Caco-2 (cell line): ENCODE measurements around the gene HLA-DOB. TPM values are rescaled to one million over a fixed set of nuclear protein-coding genes. Genes with fewer than 3 reads are reported as not detected.

ENCODE experiments used
- BruUV-seq: library from RNA; stranded (reverse); fragments of 400-500 nt; replicated peaks from 2 replicates; lab custom pipeline; 2021; lab: Mats Ljungman, UMichigan
- CTCF ChIA-PET: fragments of 300-600 bp; sonication (Branson Sonifier 250); formaldehyde crosslinking; loops from one replicate; lab custom pipeline; 2022; ENCODE audit warnings: antibody characterized with exemption; lab: Charles Lee
- POLR2A ChIA-PET: fragments of 300-600 bp; sonication (Branson Sonifier 250); formaldehyde crosslinking; loops from one replicate; lab custom pipeline; 2022; ENCODE audit warnings: antibody characterized with exemption; lab: Charles Lee
- DNase-seq, 2 experiments: peaks; one replicate each; pipeline versions ENCODE4 v3.0.0 to v3.0.0-alpha.2; 2020 to 2022
- H3K27me3 ChIP-seq: replicated peaks from 2 replicates; pipeline ENCODE4 v1.6.0; 2011; ENCODE audit warnings: low read length; ENCODE audit not compliant: control insufficient read depth, insufficient read depth
- H3K36me3 ChIP-seq: 2 replicates; pipeline ENCODE4 v1.5.1; 2011; ENCODE audit warnings: low read length; ENCODE audit not compliant: control insufficient read depth, insufficient read depth
- H3K4me1 ChIP-seq: fragments of 250-450 bp; sonication (Bioruptor Pico); 2 replicates; pipeline ENCODE4 v1.5.1; 2020; ENCODE audit warnings: mild to moderate bottlenecking
- H3K4me3 ChIP-seq: 2 replicates; pipeline ENCODE4 v1.5.1; 2011; ENCODE audit warnings: low read depth, mild to moderate bottlenecking, control low read depth, low read length
- H3K9me3 ChIP-seq: fragments of 250-450 bp; sonication (Bioruptor Pico); 2 replicates; pipeline ENCODE4 v1.5.1; 2020; ENCODE audit warnings: mild to moderate bottlenecking, moderate library complexity
- H3K27ac Mint-ChIP-seq: one replicate; pipeline ENCODE4 v1.8.0; 2022; ENCODE audit warnings: mixed read lengths; ENCODE audit not compliant: unreplicated experiment
- H3K27me3 Mint-ChIP-seq: one replicate; pipeline ENCODE4 v1.8.0; 2022; ENCODE audit warnings: mixed read lengths; ENCODE audit not compliant: insufficient read depth, unreplicated experiment
- H3K36me3 Mint-ChIP-seq: one replicate; pipeline ENCODE4 v1.8.0; 2022; ENCODE audit warnings: mild to moderate bottlenecking, mixed read lengths; ENCODE audit not compliant: insufficient read depth, unreplicated experiment
- H3K4me1 Mint-ChIP-seq: one replicate; pipeline ENCODE4 v1.8.0; 2022; ENCODE audit warnings: low read depth, mixed read lengths; ENCODE audit not compliant: unreplicated experiment
- H3K4me3 Mint-ChIP-seq: one replicate; pipeline ENCODE4 v1.8.0; 2022; ENCODE audit warnings: mild to moderate bottlenecking, moderate library complexity, mixed read lengths; ENCODE audit not compliant: unreplicated experiment
- H3K9me3 Mint-ChIP-seq: one replicate; pipeline ENCODE4 v1.8.0; 2022; ENCODE audit warnings: mixed read lengths; ENCODE audit not compliant: unreplicated experiment
- intact Hi-C: fragments of 100-400 bp; cut with micrococcal nuclease; formaldehyde crosslinking; loops from one replicate; pipeline ENCODE4 v1.10.0; 2022; ENCODE audit not compliant: unreplicated experiment
- total RNA-seq: library from RNA; stranded (reverse); gene quantifications from 2 replicates; pipeline ENCODE4 v1.2.3, GENCODE V29; 2022
- TF ChIP-seq, protein P1 (sequence below), 2 experiments: fragments of 200-600 bp in 1 of 2; IDR thresholded peaks; 1 replicate in 1 of 2; 2 replicates in 1 of 2; pipeline versions ENCODE4 v1.5.1 to v1.8.0; 2011 to 2022; ENCODE audit warnings: antibody characterized with exemption in 1 of 2, control low read depth in 1 of 2, inconsistent platforms in 1 of 2, low read depth in 1 of 2, low read length in 1 of 2, mild to moderate bottlenecking in 1 of 2, moderate library complexity in 1 of 2; ENCODE audit not compliant: insufficient read depth in 1 of 2, severe bottlenecking in 1 of 2, unreplicated experiment in 1 of 2

HLA-DOB gene
- total RNA-seq, 1 experiment from 2014 or later: 0.61 TPM

DNA sequence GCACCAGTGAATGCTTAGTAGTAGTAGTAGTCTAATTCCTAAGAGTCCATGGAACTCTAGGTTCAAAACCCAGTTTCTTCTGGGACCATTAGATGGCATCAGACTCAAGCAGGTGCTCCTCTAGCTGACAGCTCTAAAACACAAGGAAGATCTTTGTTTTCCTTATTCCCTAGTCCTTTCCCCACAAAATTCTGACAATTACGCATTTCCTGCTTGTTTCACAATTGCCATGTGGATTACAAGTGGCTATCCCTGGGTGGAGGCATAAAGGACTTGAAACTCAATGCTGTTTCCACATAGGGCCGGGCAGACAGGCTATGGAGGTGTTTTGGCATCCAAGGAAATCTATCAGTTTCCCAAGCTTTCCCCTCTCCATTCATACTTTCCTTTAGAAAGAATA lies 9.2 kb upstream of the HLA-DOB start:
- ChIA-PET POLR2A (no interaction called here), CTCF (interaction anchor here (0.6 to 1.6 kb wide), 7 partner anchors 12 to 122 kb away, joined by 3 to 40 read pairs (median 5); partner anchors contain the start of genes PSMB9, TAP1 and TAP2)
- H3K27ac Mint-ChIP-seq: no peak overlapping the region
- no TSS peak for BruUV-seq
- no peaks in the 10 kb centered on the region for H3K9me3 Mint-ChIP-seq
- peaks cover 3% of the 10 kb centered on the region for H3K27me3 Mint-ChIP-seq
- no peak overlapping the region for H3K4me3 Mint-ChIP-seq
- no peaks in the 10 kb centered on the region for H3K4me1 ChIP-seq
- H3K27me3 ChIP-seq: no peaks in the 10 kb centered on the region; the same call in 1 of the 2 replicates
- no peaks in the 10 kb centered on the region for H3K9me3 ChIP-seq
- H3K36me3 ChIP-seq: no peaks in the 10 kb centered on the region
- intact Hi-C loops: loop anchor here (1.0 kb wide), 1 partner anchor 42 kb away; no protein-coding TSS in a partner anchor
- peak in 1 of 2 experiments; percentile 19 for DNase-seq
- TF ChIP-seq, protein P1, sequence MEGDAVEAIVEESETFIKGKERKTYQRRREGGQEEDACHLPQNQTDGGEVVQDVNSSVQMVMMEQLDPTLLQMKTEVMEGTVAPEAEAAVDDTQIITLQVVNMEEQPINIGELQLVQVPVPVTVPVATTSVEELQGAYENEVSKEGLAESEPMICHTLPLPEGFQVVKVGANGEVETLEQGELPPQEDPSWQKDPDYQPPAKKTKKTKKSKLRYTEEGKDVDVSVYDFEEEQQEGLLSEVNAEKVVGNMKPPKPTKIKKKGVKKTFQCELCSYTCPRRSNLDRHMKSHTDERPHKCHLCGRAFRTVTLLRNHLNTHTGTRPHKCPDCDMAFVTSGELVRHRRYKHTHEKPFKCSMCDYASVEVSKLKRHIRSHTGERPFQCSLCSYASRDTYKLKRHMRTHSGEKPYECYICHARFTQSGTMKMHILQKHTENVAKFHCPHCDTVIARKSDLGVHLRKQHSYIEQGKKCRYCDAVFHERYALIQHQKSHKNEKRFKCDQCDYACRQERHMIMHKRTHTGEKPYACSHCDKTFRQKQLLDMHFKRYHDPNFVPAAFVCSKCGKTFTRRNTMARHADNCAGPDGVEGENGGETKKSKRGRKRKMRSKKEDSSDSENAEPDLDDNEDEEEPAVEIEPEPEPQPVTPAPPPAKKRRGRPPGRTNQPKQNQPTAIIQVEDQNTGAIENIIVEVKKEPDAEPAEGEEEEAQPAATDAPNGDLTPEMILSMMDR (IDR thresholded peaks at IDR 0.05; ENCODE audit: insufficient read depth in 1 of 2, low read depth in 1 of 2, low read length in 1 of 2, severe bottlenecking in 1 of 2, unreplicated experiment in 1 of 2): peak; percentile 46 to 59
- H3K4me3 ChIP-seq: no peak overlapping the region
- H3K36me3 Mint-ChIP-seq: no peaks in the 10 kb centered on the region
- H3K4me1 Mint-ChIP-seq: no peaks in the 10 kb centered on the region

DNA sequence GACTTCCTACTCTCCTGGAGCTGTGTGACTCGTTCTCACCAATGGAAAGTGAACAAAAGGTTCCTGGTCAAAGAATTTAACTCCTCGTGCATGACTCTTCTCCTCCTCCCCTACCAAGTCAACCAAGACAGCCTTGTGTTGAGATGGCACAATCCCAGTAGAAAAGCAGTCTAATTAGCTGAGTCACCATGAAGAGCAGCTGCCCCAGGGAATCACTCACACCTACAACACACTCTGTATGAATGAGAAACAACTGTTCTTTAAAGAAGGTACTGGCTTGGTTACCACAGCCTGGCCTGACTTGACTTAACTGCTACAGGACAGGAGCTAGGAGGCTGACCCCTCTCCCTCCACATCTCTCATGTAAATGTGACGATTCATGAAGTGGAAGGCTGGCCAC lies 2.9 kb upstream of the HLA-DOB start:
- intact Hi-C loops: no loop called here
- ChIA-PET POLR2A (no interaction called here), CTCF (no interaction called here)
- H3K27me3 Mint-ChIP-seq: peaks cover 8% of the 10 kb centered on the region
- H3K4me3 Mint-ChIP-seq: no peak overlapping the region
- Histone ChIP-seq H3K9me3 (no peaks in the 10 kb centered on the region), H3K4me1 (peaks cover 13% of the 10 kb centered on the region; the same call in 1 of the 2 replicates), H3K4me3 (no peak overlapping the region), H3K36me3 (no peaks in the 10 kb centered on the region), H3K27me3 (no peaks in the 10 kb centered on the region)
- no peak overlapping the region for H3K27ac Mint-ChIP-seq
- TF ChIP-seq, protein P1 (IDR thresholded peaks at IDR 0.05; ENCODE audit: insufficient read depth in 1 of 2, low read depth in 1 of 2, low read length in 1 of 2, severe bottlenecking in 1 of 2, unreplicated experiment in 1 of 2): no peak
- no TSS peak for BruUV-seq
- no peaks in the 10 kb centered on the region for H3K9me3 Mint-ChIP-seq
- H3K36me3 Mint-ChIP-seq: no peaks in the 10 kb centered on the region
- DNase-seq: no peak
- H3K4me1 Mint-ChIP-seq: no peaks in the 10 kb centered on the region

GRCh38 chr6:32818867-32819266 lies 2.1 kb upstream of the HLA-DOB start:
- no peaks in the 10 kb centered on the region for H3K9me3 Mint-ChIP-seq
- BruUV-seq: no TSS peak
- Histone ChIP-seq H3K36me3 (no peaks in the 10 kb centered on the region), H3K4me1 (peaks cover 13% of the 10 kb centered on the region; the same call in 1 of the 2 replicates), H3K27me3 (no peaks in the 10 kb centered on the region), H3K4me3 (no peak overlapping the region), H3K9me3 (no peaks in the 10 kb centered on the region)
- no peaks in the 10 kb centered on the region for H3K4me1 Mint-ChIP-seq
- CTCF ChIA-PET: no interaction called here
- intact Hi-C loops: no loop called here
- peaks cover 8% of the 10 kb centered on the region for H3K27me3 Mint-ChIP-seq
- TF ChIP-seq, protein P1 (IDR thresholded peaks at IDR 0.05; ENCODE audit: insufficient read depth in 1 of 2, low read depth in 1 of 2, low read length in 1 of 2, severe bottlenecking in 1 of 2, unreplicated experiment in 1 of 2): no peak
- no peak overlapping the region for H3K27ac Mint-ChIP-seq
- H3K36me3 Mint-ChIP-seq: no peaks in the 10 kb centered on the region
- POLR2A ChIA-PET: no interaction called here
- DNase-seq: no peak
- no peak overlapping the region for H3K4me3 Mint-ChIP-seq
